HG03045 (cell line): Measurements from ENCODE around the gene ATL3.
"Not testable (repeated sequence)": the region's sequence is repeated elsewhere in the genome, so short reads cannot be mapped to it uniquely, and the experiment has no call there.

Experiments
- ATAC-seq: cut with Tn5 transposase; IDR thresholded peaks from one replicate; pipeline ENCODE4 v1.9.1; 2021; ENCODE audit warnings: mild to moderate bottlenecking, moderate library complexity; ENCODE audit not compliant: unreplicated experiment

Gene ATL3

GRCh38 chr11:63671322-63672155 is at the start of gene ATL3:
Gene ATL3 (minus strand): TSS chr11:63671376. CDS start chr11:63671335, 41 bp downstream.
- ATAC-seq: peak; percentile 83

DNA sequence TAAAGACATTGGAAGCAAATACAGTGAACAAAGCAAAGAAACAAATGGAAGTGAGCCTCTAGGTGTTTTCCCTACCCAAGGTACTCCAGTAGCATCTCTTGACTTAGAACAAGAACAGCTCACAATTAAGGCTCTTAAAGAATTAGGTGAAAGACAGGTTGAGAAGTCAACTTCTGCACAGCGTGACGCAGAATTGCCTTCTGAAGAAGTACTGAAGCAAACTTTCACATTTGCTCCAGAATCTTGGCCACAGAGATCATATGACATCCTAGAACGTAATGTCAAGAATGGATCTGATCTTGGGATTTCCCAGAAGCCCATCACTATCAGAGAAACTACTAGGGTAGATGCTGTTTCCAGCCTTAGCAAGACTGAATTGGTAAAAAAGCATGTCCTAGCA is 49.4 kb upstream of the ATL3 start:
- ATAC-seq: no peak

- no peak for ATAC-seq
These were observed 48.8 kb upstream of the ATL3 start for GRCh38 chr11:63719987-63720386.

DNA sequence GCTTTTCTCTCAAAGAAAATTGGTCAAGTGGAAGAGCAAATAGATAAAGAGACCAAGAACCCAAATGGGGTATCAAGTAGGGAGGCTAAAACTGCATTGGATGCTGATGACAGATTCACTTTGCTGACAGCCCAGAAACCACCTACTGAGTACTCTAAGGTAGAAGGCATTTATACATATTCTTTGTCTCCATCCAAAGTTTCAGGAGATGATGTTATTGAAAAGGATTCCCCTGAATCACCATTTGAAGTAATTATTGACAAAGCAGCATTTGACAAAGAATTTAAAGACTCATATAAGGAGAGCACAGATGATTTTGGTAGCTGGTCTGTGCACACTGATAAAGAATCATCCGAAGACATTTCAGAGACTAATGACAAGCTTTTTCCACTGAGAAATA is 47.8 kb upstream of the ATL3 start:
- no peak for ATAC-seq

- no peak for ATAC-seq
These were observed 44.9 kb upstream of the ATL3 start for GRCh38 chr11:63716046-63716445.

DNA sequence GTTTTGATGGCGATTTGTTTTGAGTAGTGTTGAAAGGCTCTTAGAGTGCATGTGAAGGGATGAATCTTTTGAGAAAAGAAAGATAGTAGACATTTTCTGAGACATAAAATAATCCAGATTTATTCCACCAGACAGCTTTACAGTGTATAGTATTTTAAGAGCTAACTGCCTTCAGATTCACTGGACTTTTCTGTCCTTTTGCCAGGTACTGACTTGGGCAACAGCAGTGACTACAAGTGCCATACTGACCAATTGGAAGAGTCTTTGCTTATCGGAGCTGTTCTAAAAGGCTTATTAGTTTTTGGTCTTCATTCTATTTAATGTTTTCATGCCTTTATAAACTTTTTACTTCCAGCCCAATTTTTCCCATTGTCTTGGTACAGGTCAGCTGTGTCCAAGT is 42.6 kb upstream of the ATL3 start:
- no peak for ATAC-seq

GRCh38 chr11:63711838-63712237 is 40.7 kb upstream of the ATL3 start:
- ATAC-seq: no peak

GRCh38 chr11:63710476-63711217 is 39.5 kb upstream of the ATL3 start:
- no peak for ATAC-seq

GRCh38 chr11:63709336-63709884 is 38.2 kb upstream of the ATL3 start:
- no peak for ATAC-seq

GRCh38 chr11:63708764-63709163 is 37.6 kb upstream of the ATL3 start:
- ATAC-seq: no peak

GRCh38 chr11:63705526-63705925 is 34.4 kb upstream of the ATL3 start:
- ATAC-seq: no peak

GRCh38 chr11:63699896-63700295 is 28.7 kb upstream of the ATL3 start:
- no peak for ATAC-seq

DNA sequence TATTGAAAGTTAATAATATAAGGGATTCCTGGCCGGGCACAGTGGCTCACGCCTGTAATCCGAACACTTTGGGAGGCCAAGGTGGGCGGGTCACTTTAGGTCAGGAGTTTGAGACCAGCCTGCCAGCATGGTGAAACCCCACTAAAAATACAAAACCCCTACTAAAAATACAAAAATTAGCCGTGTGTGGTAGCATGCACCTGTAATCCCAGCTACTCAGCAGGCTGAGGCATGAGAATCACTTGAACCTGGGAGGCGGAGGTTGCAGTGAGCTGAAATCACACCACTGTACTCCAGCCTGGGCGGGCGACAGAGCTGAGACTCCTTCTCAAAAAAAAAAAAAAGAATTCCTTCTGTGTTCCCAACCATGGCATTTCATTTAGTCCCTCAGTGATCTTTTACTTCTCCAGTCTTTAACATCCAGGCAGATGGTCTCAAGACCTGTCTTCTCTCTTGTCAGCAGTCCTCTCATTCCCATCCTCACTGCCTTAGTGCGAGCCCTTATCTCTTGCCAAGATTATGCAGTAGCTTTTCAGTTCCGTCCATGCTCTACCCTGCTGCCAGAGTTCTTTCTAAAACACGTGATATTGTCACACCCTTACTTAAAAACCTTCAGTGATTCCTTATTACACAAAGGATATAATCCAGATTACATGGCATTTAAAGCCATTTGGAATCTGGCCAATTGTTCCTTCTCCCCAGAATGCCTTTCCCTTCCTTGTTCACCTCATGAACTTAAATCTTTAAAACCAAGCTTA is 28.0 kb upstream of the ATL3 start:
- ATAC-seq: no peak

- ATAC-seq: no peak
These were observed 23.4 kb upstream of the ATL3 start for GRCh38 chr11:63694596-63694995.

DNA sequence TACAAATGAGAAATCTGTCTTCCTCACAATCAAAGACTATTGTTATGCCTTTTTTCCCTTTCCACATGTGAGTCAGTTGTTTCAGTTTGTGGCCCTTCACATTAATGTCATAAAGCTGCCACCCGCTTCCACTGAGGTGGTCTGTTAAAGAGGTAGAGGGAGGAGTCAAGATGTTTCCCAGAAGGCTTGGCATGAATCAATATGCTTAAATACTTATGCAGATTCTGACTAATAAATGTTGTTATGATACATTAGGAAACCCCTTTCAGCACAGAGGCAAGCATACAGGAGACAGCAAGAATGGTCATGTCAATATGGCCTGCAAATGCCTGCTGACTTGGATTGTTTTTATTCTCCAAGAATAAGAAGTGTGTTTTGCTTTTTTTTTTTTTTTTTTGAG is 16.7 kb upstream of the ATL3 start:
- ATAC-seq: no peak

GRCh38 chr11:63686926-63687325 is 15.8 kb upstream of the ATL3 start:
- no peak for ATAC-seq

DNA sequence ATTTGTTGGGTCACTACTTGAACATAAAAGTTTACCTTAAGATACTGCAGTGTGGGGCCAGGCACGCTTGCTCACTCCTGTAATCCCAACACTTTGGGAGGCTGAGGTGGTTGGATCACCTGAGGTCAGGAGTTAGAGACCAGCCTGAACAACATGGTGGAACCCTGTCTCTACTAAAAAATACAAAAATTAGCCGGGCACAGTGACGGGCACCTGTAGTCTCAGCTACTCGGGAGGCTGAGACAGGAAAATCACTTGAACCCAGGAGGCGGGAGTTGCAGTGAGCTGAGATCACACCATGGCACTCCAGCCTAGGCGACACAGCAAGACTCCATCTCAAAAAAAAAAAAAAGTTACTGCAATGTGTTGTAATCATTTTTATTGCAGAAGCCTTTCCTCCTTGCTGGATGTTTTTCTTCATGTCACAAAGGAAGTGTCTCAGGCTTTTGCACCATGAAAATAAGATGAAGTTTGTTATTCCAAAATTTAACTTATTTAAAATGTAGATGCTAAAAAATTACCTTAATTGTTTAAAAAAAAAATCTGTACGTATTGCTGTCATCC is 14.1 kb upstream of the ATL3 start:
- not testable (repeated sequence) for ATAC-seq

GRCh38 chr11:63683133-63683991 is 12.2 kb upstream of the ATL3 start:
- ATAC-seq: no peak

DNA sequence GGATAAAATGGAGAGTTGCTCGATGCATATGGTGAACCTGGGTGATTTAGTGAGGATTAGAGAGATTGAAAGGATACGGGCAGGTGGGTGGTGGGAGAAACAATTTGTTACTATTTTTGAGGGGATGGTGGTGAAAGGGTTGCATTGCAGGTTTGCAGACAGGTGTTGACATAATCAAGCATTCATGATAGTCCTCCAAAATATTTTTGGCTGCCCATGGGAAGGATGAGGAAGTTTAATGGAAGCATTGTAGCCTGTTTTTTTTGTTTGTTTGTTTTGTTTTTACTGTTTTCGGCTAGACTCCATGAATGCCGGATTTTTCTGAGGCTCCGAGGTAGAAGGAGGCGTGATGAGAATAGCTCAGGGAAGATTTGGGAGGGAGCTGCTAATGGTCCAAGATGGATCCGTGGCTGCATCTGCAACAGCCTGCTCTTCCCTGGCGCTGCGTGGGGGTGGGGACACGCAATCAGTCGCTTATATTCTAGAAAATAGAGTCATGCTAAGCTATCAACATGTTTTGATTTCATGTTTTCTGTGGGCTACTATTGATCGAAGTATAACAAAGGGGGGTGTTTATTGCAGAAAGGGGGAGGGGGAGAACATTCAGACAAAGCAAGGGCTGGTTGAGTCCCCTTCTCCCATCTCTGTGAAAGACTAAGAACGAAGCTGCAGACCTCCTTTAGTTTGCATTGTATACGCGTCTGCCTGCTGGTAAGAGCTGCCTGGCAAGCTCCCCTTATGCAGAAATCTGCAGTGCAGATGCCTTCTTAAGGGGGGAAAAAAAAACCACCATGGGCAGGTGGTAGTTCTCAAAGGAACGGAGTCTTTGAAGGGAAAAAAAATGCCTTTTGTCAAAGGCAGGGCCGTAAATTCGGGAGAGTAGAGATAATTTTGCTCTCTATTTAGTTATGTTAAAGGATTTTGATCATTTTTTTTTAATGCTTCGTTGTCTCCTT is 11.2 kb upstream of the ATL3 start:
- ATAC-seq: no peak
